PC-9 (cell line): ENCODE results near the gene DGKZ. TPM values are rescaled to one million over a fixed set of nuclear protein-coding genes. Genes with fewer than 3 reads are reported as not detected.

Experiments
- BruUV-seq: library from RNA; stranded (reverse); fragments of 400-500 nt; replicated peaks from 2 replicates; lab custom pipeline; 2021; lab: Mats Ljungman, UMichigan
- CTCF ChIA-PET: fragments of 300-600 bp; sonication (Branson Sonifier 250); formaldehyde crosslinking; loops from one replicate; lab custom pipeline; 2022; ENCODE audit warnings: antibody characterized with exemption; lab: Charles Lee
- POLR2A ChIA-PET: fragments of 300-600 bp; sonication (Branson Sonifier 250); formaldehyde crosslinking; loops from one replicate; lab custom pipeline; 2022; ENCODE audit warnings: antibody characterized with exemption; ENCODE audit not compliant: unreplicated experiment; lab: Charles Lee
- DNase-seq, 2 experiments: peaks; one replicate each; pipeline versions ENCODE4 v3.0.0 to v3.0.0-alpha.2; 2015 to 2022; ENCODE audit warnings: mixed read lengths in 1 of 2
- H2AFZ ChIP-seq: fragments of 200-600 bp; sonication (generic); 2 replicates; pipeline ENCODE4 v1.8.1; 2017; ENCODE audit warnings: antibody characterized with exemption
- H3F3A ChIP-seq: fragments of 200-600 bp; sonication (generic); 2 replicates; pipeline ENCODE4 v1.8.1; 2017; ENCODE audit warnings: antibody characterized with exemption, mild to moderate bottlenecking, low read depth; ENCODE audit not compliant: insufficient read depth
- H3K27ac ChIP-seq: fragments of 200-600 bp; sonication (generic); 2 replicates; pipeline ENCODE4 v1.6.1; 2016; ENCODE audit warnings: mixed run types
- H3K27me3 ChIP-seq: fragments of 200-600 bp; sonication (generic); 2 replicates; pipeline ENCODE4 v1.6.1; 2016; ENCODE audit warnings: low read depth, mixed run types; ENCODE audit not compliant: insufficient read depth
- H3K36me3 ChIP-seq: fragments of 200-600 bp; sonication (generic); 2 replicates; pipeline ENCODE4 v1.6.1; 2016; ENCODE audit warnings: low read depth, mixed run types
- H3K4me1 ChIP-seq: fragments of 200-600 bp; sonication (generic); replicated peaks from 2 replicates; pipeline ENCODE4 v1.6.1; 2016; ENCODE audit warnings: mixed run types; ENCODE audit not compliant: insufficient read depth
- H3K4me2 ChIP-seq: fragments of 200-600 bp; sonication (generic); 2 replicates; pipeline ENCODE4 v1.6.1; 2017; ENCODE audit warnings: mixed run types
- H3K4me3 ChIP-seq: fragments of 200-600 bp; sonication (generic); 2 replicates; pipeline ENCODE4 v1.6.1; 2016; ENCODE audit warnings: mixed run types
- H3K79me2 ChIP-seq: fragments of 200-600 bp; sonication (generic); 2 replicates; pipeline ENCODE4 v1.6.1; 2017; ENCODE audit warnings: low read depth, mixed run types
- H3K9me2 ChIP-seq: fragments of 200-600 bp; sonication (generic); 2 replicates; pipeline ENCODE4 v1.8.1; 2017; ENCODE audit warnings: mild to moderate bottlenecking; ENCODE audit not compliant: insufficient read depth
- H3K9me3 ChIP-seq: fragments of 200-600 bp; sonication (generic); 2 replicates; pipeline ENCODE4 v1.8.1; 2016; ENCODE audit warnings: low read depth; ENCODE audit not compliant: insufficient read depth
- H4K20me1 ChIP-seq: fragments of 200-600 bp; sonication (generic); 2 replicates; pipeline ENCODE4 v1.8.1; 2017; ENCODE audit not compliant: insufficient read depth
- EZH2 ChIP-seq: fragments of 200-600 bp; sonication (generic); IDR thresholded peaks from 2 replicates; pipeline ENCODE4 v1.8.0; 2017; ENCODE audit warnings: antibody characterized with exemption, low read depth
- intact Hi-C: fragments of 100-400 bp; cut with micrococcal nuclease; formaldehyde crosslinking; loops from one replicate; pipeline ENCODE4 v1.10.0; 2022; ENCODE audit not compliant: unreplicated experiment
- total RNA-seq: library from RNA; stranded (reverse); gene quantifications from 2 replicates; pipeline ENCODE4 v1.2.3, GENCODE V29; 2021
- TF ChIP-seq, protein P1 (sequence below): fragments of 200-600 bp; sonication (generic); conservative IDR thresholded peaks from 2 replicates; pipeline ENCODE4 v1.6.1; 2017; ENCODE audit warnings: mixed run types, antibody characterized with exemption, mild to moderate bottlenecking, moderate library complexity

The DGKZ gene
- total RNA-seq, 1 experiment from 2014 or later, result 49.3 TPM

DNA sequence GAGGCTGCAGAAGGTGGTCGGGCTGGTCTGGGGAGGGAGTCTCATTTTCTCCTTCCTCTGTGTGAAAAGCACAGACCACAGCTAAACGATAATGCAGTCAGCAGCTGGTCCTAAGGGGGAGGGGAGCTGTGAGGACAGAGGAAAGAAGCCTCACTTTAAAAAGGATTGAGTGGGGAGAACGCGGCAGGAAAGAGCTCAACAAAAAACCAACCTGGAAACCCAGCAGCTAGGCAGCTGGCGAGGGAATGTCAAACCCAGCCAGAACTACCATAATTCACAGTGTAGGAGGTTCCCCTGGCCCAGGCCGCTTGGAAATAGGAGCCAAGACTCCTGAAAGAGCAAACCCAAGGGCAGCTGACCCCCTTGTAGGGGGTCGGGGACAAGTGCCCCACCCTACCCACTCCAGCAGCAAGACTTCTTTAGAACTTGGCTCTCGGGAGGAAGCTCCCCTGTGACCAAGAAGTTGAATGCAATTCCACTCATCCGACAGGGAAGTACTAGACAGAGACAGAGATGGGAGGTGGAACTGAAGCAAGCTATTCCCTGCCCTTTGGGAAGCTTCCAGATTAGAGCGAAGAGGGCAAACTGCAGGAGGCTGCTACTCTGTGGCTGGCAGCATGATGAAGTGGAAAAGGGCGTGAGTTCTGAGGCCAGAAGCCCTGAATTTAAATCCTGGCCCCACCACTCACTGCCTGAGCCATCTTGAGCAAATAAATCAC lies 16.5 kb upstream of the DGKZ start:
- Histone ChIP-seq H3K27me3 (no peaks in the 10 kb centered on the region), H3K9me2 (no peaks in the 10 kb centered on the region), H3K4me1 (peaks cover 22% of the 10 kb centered on the region), H3K9me3 (no peaks in the 10 kb centered on the region), H4K20me1 (no peaks in the 10 kb centered on the region), H2AFZ (no peak overlapping the region), H3K79me2 (no peaks in the 10 kb centered on the region), H3K4me3 (no peak overlapping the region), H3F3A (peaks cover 26% of the 10 kb centered on the region), H3K36me3 (no peaks in the 10 kb centered on the region), H3K27ac (no peak overlapping the region), H3K4me2 (no peak overlapping the region)
- TF ChIP-seq, protein P1, sequence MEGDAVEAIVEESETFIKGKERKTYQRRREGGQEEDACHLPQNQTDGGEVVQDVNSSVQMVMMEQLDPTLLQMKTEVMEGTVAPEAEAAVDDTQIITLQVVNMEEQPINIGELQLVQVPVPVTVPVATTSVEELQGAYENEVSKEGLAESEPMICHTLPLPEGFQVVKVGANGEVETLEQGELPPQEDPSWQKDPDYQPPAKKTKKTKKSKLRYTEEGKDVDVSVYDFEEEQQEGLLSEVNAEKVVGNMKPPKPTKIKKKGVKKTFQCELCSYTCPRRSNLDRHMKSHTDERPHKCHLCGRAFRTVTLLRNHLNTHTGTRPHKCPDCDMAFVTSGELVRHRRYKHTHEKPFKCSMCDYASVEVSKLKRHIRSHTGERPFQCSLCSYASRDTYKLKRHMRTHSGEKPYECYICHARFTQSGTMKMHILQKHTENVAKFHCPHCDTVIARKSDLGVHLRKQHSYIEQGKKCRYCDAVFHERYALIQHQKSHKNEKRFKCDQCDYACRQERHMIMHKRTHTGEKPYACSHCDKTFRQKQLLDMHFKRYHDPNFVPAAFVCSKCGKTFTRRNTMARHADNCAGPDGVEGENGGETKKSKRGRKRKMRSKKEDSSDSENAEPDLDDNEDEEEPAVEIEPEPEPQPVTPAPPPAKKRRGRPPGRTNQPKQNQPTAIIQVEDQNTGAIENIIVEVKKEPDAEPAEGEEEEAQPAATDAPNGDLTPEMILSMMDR, result no peak
- no peak for TF ChIP-seq EZH2
- POLR2A ChIA-PET, result no interaction called here
- intact Hi-C loops, result no loop called here
- CTCF ChIA-PET, result no interaction called here
- BruUV-seq, result no TSS peak
- no peak for DNase-seq

DNA sequence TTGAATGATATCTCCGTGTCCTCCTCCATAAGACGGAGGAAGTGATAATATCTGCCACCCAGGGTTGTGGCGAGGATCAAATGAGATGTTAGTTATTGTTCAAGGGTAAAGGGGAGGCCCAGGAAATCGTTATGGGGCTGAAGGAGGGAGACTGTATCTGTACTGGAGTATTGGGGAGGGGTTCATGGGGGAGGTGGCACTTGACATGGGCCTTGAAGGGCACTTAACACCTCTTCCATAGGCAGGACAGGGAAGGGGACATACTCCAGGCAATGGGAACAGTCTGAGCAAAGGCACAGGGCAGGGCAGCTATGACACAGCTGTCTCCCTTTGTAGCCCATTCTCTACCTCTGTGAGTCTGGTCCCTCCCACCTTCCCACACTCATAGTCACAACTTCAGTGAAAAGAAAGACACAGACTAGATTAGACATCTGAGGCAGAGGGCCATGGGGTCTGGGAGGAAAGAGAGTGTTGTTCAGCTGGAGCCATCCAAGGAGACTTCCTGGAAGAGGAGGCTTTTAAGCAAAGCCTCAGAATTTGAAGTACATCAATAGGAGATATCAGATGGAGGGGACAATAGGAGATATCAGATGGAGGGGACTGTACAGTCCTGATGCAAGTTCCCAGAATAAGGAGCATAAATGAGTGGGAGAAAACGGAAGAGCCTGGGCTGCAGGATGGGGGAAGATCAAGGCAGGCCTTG lies 15.8 kb upstream of the DGKZ start:
- no peaks in the 10 kb centered on the region for H3K36me3 ChIP-seq
- POLR2A ChIA-PET, result no interaction called here

DNA sequence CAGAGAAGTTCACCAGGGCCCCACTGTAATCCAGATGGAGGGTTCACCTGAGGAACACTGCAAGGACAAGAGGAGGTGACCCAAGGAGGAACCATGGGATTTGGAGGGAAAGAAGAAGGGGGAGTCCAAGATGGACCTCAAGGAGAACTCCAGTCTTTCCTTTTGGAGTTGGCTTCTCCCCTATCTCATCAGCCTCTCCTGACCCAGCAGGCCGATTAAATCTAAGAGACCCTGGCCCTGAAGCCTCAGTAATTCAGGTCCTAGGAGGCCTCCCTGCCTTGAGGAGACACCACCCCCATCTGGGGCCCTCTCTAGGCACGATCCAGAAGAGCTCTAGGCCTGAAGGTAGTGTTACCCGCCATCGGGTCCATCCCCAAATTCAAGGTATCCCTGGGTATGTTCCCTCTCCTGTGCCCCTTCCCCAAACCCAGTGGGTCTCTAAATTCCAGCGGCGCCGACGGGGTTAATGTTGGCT lies 15.1 kb upstream of the DGKZ start:
- CTCF ChIA-PET, result interaction anchor here (0.6 to 0.7 kb wide), 2 partner anchors 60 to 1074 kb away, joined by 3 read pairs; no protein-coding TSS in a partner anchor
- intact Hi-C loops, result no loop called here
- no peak overlapping the region for H3K4me2 ChIP-seq

More for the DNA sequence above, 15.8 kb upstream of the DGKZ start:
- Histone ChIP-seq H3K4me2 (no peak overlapping the region), H3F3A (peaks cover 33% of the 10 kb centered on the region), H3K9me2 (no peaks in the 10 kb centered on the region), H3K27me3 (no peaks in the 10 kb centered on the region), H3K9me3 (no peaks in the 10 kb centered on the region), H3K27ac (no peak overlapping the region), H3K4me3 (no peak overlapping the region), H3K4me1 (peaks cover 29% of the 10 kb centered on the region), H4K20me1 (no peaks in the 10 kb centered on the region), H2AFZ (no peak overlapping the region), H3K79me2 (no peaks in the 10 kb centered on the region)
- BruUV-seq, result no TSS peak
- CTCF ChIA-PET, result no interaction called here
- intact Hi-C loops, result no loop called here
- no peak for TF ChIP-seq EZH2
- no peak for DNase-seq

More for the DNA sequence above, 15.1 kb upstream of the DGKZ start:
- no peak overlapping the region for H2AFZ ChIP-seq
- no peak for DNase-seq
- H3K27ac ChIP-seq, result no peak overlapping the region
- no peaks in the 10 kb centered on the region for H3K9me2 ChIP-seq
- no peak overlapping the region for H3K4me3 ChIP-seq
- no TSS peak for BruUV-seq
- no peaks in the 10 kb centered on the region for H3K36me3 ChIP-seq
- H3K9me3 ChIP-seq, result no peaks in the 10 kb centered on the region
- H3K27me3 ChIP-seq, result no peaks in the 10 kb centered on the region
- no peaks in the 10 kb centered on the region for H3K79me2 ChIP-seq
- POLR2A ChIA-PET, result no interaction called here
- H3K4me1 ChIP-seq, result peaks cover 36% of the 10 kb centered on the region
- H3F3A ChIP-seq, result peaks cover 39% of the 10 kb centered on the region
- TF ChIP-seq, protein P1, result no peak
- no peak for TF ChIP-seq EZH2
- H4K20me1 ChIP-seq, result no peaks in the 10 kb centered on the region
